ENCODE measurements around the gene HNRNPR.
"Not testable (repeated sequence)": the region's sequence is repeated elsewhere in the genome, so short reads cannot be mapped to it uniquely, and the experiment has no call there.

The HNRNPR gene

GRCh38 chr1:23384312-23385058, 40.4 kb upstream of the HNRNPR start:
- no peak overlapping the region for H3K4me3 ChIP-seq (ENCODE audit: low read depth, low read length)
- no peak for DNase-seq (ENCODE audit: low read depth)
- in situ Hi-C loops (cut with HindIII; ENCODE audit: low sequenced_read_pairs), result loop anchor here (5.0 kb wide), 1 partner anchor 37 kb away; no protein-coding TSS in a partner anchor
- TF ChIP-seq, protein P1, sequence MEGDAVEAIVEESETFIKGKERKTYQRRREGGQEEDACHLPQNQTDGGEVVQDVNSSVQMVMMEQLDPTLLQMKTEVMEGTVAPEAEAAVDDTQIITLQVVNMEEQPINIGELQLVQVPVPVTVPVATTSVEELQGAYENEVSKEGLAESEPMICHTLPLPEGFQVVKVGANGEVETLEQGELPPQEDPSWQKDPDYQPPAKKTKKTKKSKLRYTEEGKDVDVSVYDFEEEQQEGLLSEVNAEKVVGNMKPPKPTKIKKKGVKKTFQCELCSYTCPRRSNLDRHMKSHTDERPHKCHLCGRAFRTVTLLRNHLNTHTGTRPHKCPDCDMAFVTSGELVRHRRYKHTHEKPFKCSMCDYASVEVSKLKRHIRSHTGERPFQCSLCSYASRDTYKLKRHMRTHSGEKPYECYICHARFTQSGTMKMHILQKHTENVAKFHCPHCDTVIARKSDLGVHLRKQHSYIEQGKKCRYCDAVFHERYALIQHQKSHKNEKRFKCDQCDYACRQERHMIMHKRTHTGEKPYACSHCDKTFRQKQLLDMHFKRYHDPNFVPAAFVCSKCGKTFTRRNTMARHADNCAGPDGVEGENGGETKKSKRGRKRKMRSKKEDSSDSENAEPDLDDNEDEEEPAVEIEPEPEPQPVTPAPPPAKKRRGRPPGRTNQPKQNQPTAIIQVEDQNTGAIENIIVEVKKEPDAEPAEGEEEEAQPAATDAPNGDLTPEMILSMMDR (IDR thresholded peaks at IDR 0.05; ENCODE audit: low read depth, low read length, missing control alignments), result no peak

DNA sequence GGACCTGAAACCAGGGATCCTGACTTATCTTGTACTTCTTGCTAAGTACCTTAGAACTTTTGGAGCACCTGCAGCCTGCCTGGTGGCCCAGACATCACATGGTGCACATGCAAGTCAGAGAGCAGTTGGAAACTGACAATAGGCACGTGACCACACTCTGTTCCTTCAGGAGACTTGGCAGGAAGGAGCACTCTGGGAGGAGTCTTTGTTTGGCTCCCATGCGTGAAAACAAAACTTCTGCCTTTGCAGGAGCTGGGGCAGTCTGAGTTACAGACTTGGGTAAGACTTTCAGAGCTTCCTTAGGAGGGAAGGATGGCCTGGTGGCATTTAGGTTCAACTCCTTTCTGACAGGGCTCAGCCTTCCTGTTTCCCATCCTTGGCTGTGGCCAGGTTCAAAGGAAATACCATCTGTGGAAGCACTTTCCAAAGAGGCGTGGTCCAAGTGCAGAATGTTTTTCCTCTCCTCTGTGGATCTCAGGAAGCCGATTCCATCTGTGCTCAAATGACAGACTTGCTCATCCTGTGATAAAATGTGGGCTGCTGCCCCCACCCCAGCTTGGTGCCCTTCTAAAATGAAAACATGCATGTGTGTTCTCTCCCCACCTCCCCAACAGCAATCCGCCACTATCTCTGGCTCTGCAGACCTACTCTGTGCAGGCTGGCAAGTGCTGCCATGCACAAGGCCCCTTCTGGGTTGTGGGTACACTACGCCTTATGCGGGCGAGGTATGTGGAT, 39.7 kb upstream of the HNRNPR start:
- no peak for DNase-seq (ENCODE audit: low read depth)
- TF ChIP-seq, protein P1 (IDR thresholded peaks at IDR 0.05; ENCODE audit: low read depth, low read length, missing control alignments), result no peak
- H3K4me3 ChIP-seq (ENCODE audit: low read depth, low read length), result no peak overlapping the region
- in situ Hi-C loops (cut with HindIII; ENCODE audit: low sequenced_read_pairs), result no loop called here

GRCh38 chr1:23381233-23381885, 37.3 kb upstream of the HNRNPR start:
- TF ChIP-seq, protein P1 (IDR thresholded peaks at IDR 0.05; ENCODE audit: low read depth, low read length, missing control alignments), result no peak
- DNase-seq (ENCODE audit: low read depth), result no peak
- no peak overlapping the region for H3K4me3 ChIP-seq (ENCODE audit: low read depth, low read length)
- in situ Hi-C loops (cut with HindIII; ENCODE audit: low sequenced_read_pairs), result no loop called here

GRCh38 chr1:23380719-23381118, 36.6 kb upstream of the HNRNPR start:
- DNase-seq (ENCODE audit: low read depth), result no peak
- in situ Hi-C loops (cut with HindIII; ENCODE audit: low sequenced_read_pairs), result no loop called here
- no peak overlapping the region for H3K4me3 ChIP-seq (ENCODE audit: low read depth, low read length)
- TF ChIP-seq, protein P1 (IDR thresholded peaks at IDR 0.05; ENCODE audit: low read depth, low read length, missing control alignments), result no peak

GRCh38 chr1:23380236-23380635, 36.2 kb upstream of the HNRNPR start:
- in situ Hi-C loops (cut with HindIII; ENCODE audit: low sequenced_read_pairs); DNase-seq (ENCODE audit: low read depth); H3K4me3 ChIP-seq (ENCODE audit: low read depth, low read length): not testable (repeated sequence)

- DNase-seq (ENCODE audit: low read depth), result peak; percentile 79
- no peak overlapping the region for H3K4me3 ChIP-seq (ENCODE audit: low read depth, low read length)
- TF ChIP-seq, protein P1 (IDR thresholded peaks at IDR 0.05; ENCODE audit: low read depth, low read length, missing control alignments), result no peak
- in situ Hi-C loops (cut with HindIII; ENCODE audit: low sequenced_read_pairs), result no loop called here
These were observed 33.1 kb upstream of the HNRNPR start for GRCh38 chr1:23376890-23377811.

- H3K4me3 ChIP-seq (ENCODE audit: low read depth, low read length); in situ Hi-C loops (cut with HindIII; ENCODE audit: low sequenced_read_pairs); DNase-seq (ENCODE audit: low read depth): not testable (repeated sequence)
These were observed 30.1 kb upstream of the HNRNPR start for GRCh38 chr1:23374079-23374735.

All from astrocyte of the cerebellum (primary cell).